ENCODE results near the gene LPP.

DNA sequence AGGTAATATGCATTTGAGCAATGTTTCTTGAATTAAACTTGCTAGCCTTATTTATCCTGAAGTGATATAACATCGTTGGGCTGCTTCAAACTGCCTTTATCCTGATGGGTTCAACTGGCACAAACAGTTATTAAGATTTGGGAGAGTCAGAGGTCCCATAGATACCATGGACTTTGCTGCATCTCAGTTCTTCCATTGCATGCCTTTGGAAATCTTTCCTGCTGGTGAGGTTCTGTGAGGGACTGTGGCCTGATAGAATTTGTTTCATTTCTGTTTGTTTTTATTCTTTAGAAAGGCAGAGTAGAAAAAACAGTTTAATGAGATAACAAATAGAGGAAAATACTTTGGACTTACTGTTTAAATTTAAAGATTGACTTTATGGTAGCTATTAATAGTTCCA is 508.3 kb downstream of the LPP start:
- TF ChIP-seq RCOR1 (IDR thresholded peaks at IDR 0.05; ENCODE audit: low read depth, low read length) (no peak), BHLHE40 (IDR thresholded peaks at IDR 0.05; ENCODE audit: low read depth, low read length) (no peak), MAFK (IDR thresholded peaks at IDR 0.05; ENCODE audit: partially characterized antibody) (no peak), KDM5A (IDR thresholded peaks at IDR 0.05) (no peak), POLR2A (IDR thresholded peaks at IDR 0.05; ENCODE audit: low read length) (no peak), POLR2AphosphoS2 (conservative IDR thresholded peaks at IDR 0.05; ENCODE audit: low read length) (no peak), CHD4 (IDR thresholded peaks at IDR 0.05; ENCODE audit: borderline replicate concordance) (no peak), TP53 (CRISPR knock-in tag; IDR thresholded peaks at IDR 0.05) (no peak), MAZ (IDR thresholded peaks at IDR 0.05; ENCODE audit: borderline replicate concordance, low read depth, low read length) (no peak)
- TF ChIP-seq, protein P1, sequence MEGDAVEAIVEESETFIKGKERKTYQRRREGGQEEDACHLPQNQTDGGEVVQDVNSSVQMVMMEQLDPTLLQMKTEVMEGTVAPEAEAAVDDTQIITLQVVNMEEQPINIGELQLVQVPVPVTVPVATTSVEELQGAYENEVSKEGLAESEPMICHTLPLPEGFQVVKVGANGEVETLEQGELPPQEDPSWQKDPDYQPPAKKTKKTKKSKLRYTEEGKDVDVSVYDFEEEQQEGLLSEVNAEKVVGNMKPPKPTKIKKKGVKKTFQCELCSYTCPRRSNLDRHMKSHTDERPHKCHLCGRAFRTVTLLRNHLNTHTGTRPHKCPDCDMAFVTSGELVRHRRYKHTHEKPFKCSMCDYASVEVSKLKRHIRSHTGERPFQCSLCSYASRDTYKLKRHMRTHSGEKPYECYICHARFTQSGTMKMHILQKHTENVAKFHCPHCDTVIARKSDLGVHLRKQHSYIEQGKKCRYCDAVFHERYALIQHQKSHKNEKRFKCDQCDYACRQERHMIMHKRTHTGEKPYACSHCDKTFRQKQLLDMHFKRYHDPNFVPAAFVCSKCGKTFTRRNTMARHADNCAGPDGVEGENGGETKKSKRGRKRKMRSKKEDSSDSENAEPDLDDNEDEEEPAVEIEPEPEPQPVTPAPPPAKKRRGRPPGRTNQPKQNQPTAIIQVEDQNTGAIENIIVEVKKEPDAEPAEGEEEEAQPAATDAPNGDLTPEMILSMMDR (IDR thresholded peaks at IDR 0.05), result no peak
- TF ChIP-seq, protein P2, sequence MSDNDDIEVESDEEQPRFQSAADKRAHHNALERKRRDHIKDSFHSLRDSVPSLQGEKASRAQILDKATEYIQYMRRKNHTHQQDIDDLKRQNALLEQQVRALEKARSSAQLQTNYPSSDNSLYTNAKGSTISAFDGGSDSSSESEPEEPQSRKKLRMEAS (IDR thresholded peaks at IDR 0.05), result no peak
